GM15510 (cell line): Measurements from ENCODE around the gene ANKS1B.

Source experiments
- POLR2A ChIP-seq: IDR thresholded peaks from 3 replicates; pipeline ENCODE4 v1.6.1; 2011; ENCODE audit warnings: borderline replicate concordance; ENCODE audit not compliant: insufficient read length; ENCODE audit errors: extremely low read depth

The ANKS1B gene

GRCh38 chr12:99232324-99232723, 752.4 kb downstream of the ANKS1B start:
- no peak for TF ChIP-seq POLR2A

GRCh38 chr12:99231031-99231430, 753.7 kb downstream of the ANKS1B start:
- TF ChIP-seq POLR2A = no peak

GRCh38 chr12:99224237-99224636, 760.5 kb downstream of the ANKS1B start:
- TF ChIP-seq POLR2A = no peak

- no peak for TF ChIP-seq POLR2A
Observed at GRCh38 chr12:99223579-99223978, 761.2 kb downstream of the ANKS1B start.

GRCh38 chr12:99213047-99213446, 771.7 kb downstream of the ANKS1B start:
- TF ChIP-seq POLR2A = no peak

GRCh38 chr12:99212275-99212674, 772.5 kb downstream of the ANKS1B start:
- no peak for TF ChIP-seq POLR2A

DNA sequence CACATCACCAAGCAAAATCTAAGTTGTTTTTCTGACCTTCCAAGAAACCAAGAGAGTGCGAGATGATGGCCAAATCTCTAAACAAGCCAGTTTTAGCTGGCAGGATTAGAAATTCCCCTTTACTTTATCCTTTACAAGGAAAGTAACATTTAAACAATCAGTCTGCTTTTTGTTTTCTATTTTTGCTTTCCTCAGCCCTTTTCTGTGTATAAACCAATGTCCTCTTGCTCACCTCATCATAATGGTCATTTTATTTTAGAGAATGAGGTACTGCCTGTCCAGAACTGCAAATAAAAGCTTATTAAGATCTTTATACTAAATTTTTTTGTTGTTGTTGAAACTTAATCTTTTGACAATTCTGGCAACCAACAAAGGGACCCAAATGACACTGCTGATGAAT, 779.6 kb downstream of the ANKS1B start:
- no peak for TF ChIP-seq POLR2A

DNA sequence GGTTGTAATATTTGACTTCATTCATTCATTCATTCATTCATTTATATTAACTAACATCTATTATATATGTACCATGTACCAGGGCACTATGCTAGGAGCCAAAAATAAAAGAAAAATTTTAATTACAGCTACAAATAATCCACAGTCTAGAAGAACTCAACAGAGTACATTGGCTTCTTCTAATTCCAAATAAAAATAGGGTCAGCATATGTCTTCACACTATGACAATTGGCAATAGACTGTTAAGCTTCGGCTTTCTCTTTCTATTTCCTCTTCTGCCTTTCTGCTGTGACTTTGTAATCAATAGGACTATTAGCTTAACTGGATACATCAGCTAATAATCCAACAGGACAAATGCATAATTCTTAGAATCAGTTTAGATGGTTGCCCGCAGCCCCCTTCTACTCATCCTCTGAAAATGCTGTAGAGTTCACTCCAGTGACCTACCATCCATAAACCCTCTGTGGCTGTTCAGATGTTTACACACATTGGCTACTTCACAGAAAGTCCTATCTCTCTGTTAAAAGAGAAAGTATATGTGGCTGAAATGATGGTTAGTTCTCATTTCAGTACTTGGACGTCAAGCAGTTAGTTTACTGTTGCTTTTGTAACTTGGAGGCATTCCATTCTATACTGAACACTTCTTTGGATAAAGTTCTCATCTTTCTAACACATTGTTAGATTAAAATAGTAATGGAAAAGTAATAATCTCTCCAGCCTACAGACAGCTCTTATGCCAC, 782.7 kb downstream of the ANKS1B start:
- no peak for TF ChIP-seq POLR2A

- TF ChIP-seq POLR2A = no peak
Observed at GRCh38 chr12:99200711-99201384, 783.9 kb downstream of the ANKS1B start.

DNA sequence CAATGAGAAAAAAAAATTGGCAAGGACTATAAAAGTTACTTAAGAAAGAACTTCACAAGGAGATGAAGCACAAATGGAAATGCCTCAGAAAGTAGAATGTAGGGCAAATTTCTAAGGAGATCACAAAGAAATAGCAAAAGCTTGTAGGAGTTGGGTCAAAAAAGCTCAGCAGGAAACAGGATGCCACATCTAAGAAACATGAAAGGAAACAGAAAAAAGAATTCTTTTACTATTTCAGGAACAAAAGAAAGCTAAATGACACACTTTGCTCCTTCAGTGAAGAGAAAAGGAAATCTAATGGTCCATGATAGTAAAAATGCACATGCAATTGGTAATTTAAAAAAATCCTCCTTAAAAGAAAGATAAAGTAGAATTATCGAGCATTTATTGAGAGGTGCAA, 789.3 kb downstream of the ANKS1B start:
- no peak for TF ChIP-seq POLR2A

- TF ChIP-seq POLR2A = no peak
Observed at GRCh38 chr12:99192489-99192888, 792.2 kb downstream of the ANKS1B start.

- TF ChIP-seq POLR2A = no peak
Observed at GRCh38 chr12:99176871-99177270, 807.9 kb downstream of the ANKS1B start.

GRCh38 chr12:99170461-99170860, 814.3 kb downstream of the ANKS1B start:
- no peak for TF ChIP-seq POLR2A

GRCh38 chr12:99170037-99170436, 814.7 kb downstream of the ANKS1B start:
- no peak for TF ChIP-seq POLR2A

DNA sequence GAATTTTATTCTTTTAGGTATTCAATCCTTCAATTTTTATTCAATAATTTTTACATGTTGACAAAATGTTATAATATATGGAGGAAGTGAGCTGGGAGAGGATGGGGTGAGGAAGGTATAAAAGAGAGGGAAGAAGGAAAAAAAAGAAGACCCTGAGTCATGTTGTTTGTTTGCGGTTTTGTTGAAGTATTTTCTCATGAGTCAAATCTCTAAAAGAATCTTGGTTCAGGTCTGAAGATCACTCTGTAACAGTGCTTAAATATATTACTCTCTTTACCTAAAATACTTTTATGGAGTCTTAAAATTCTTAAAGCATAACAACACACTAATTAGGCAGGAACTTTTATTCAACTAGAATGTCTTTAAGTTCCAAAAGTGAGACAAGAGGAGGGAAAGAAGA, 826.8 kb downstream of the ANKS1B start:
- no peak for TF ChIP-seq POLR2A

- TF ChIP-seq POLR2A = no peak
Observed at GRCh38 chr12:99154983-99155336, 829.8 kb downstream of the ANKS1B start.

- no peak for TF ChIP-seq POLR2A
Observed at GRCh38 chr12:99154216-99154982, 830.3 kb downstream of the ANKS1B start.

DNA sequence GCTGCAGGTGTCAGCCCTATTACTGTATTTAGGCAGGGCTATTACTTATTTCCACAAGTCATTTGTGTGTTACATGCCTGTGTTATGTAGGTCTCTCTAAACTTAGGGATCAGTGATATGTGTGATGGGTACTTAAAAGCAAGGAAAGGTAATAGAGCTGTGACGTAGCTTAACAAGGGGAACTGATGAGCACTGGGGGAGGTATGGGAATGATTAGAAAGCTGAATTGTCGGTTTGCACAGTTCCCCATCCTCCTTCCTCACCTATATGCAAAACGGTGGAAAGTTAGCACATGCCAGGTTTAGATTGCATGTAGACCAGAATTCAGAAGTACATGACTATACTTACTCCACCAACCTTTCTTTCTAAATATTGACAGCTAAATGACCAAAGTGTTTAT, 831.4 kb downstream of the ANKS1B start:
- TF ChIP-seq POLR2A = no peak
